Breast epithelium (tissue), 4 donors: ENCODE data around the gene HAUS2. TPM values are rescaled to one million over a fixed set of nuclear protein-coding genes. Genes with fewer than 3 reads are reported as not detected.

Source experiments
- DNase-seq, 2 donors: peaks; one replicate each; pipeline ENCODE4 v3.0.0-alpha.2; 2019; ENCODE audit warnings: low spot score in 2 of 2
- H3K27ac ChIP-seq, 2 donors: fragments of 200-600 bp; sonication (generic) in 1 of 2; one replicate each; pipeline ENCODE4 v1.5.1; 2016 to 2019; ENCODE audit warnings: mild to moderate bottlenecking in 1 of 2
- H3K27me3 ChIP-seq, 2 donors: fragments of 200-600 bp; sonication (generic) in 1 of 2; one replicate each; pipeline versions ENCODE4 v1.5.1 to v1.6.0; 2017 to 2019; ENCODE audit warnings: control low read depth in 1 of 2, mild to moderate bottlenecking in 1 of 2
- H3K36me3 ChIP-seq: fragments of 200-600 bp; one replicate; pipeline ENCODE4 v1.5.1; 2019
- H3K4me1 ChIP-seq, 2 donors: fragments of 200-600 bp; sonication (generic); one replicate each; pipeline ENCODE4 v1.5.1; 2016 to 2019; ENCODE audit warnings: control low read depth in 1 of 2
- H3K4me3 ChIP-seq, 3 donors: fragments of 200-600 bp; sonication (generic); 1 replicate in 2 of 3; 2 replicates in 1 of 3; pipeline ENCODE4 v1.5.1; 2016 to 2019; ENCODE audit warnings: mild to moderate bottlenecking in 3 of 3, moderate library complexity in 2 of 3
- H3K9me3 ChIP-seq, 2 donors: fragments of 200-600 bp; sonication (generic) in 1 of 2; one replicate each; pipeline ENCODE4 v1.5.1; 2016 to 2019; ENCODE audit warnings: control low read depth in 1 of 2
- POLR2A ChIP-seq: fragments of 450-650 bp; IDR thresholded peaks from one replicate; pipeline ENCODE4 v1.6.1; 2016; ENCODE audit warnings: antibody characterized with exemption, mild to moderate bottlenecking, moderate library complexity
- POLR2AphosphoS5 ChIP-seq, 3 donors: sonication (generic); formaldehyde crosslinking; IDR thresholded peaks; one replicate each; pipeline ENCODE4 v1.6.1; 2017; ENCODE audit warnings: antibody characterized with exemption in 3 of 3
- intact Hi-C: fragments of 100-400 bp; cut with DNase I; formaldehyde crosslinking; loops from one replicate; pipeline ENCODE4 v1.15.1; 2023; ENCODE audit warnings: low total_unique reads
- total RNA-seq, 3 donors: library from RNA; depleted of rRNA; stranded (reverse); fragments of >200 nt; gene quantifications; one replicate each; pipeline ENCODE4 v1.1.0, GENCODE V29; 2016
- TF ChIP-seq, protein P1 (sequence below), 3 donors: fragments of 450-650 bp; IDR thresholded peaks; one replicate each; pipeline ENCODE4 v1.5.1; 2016 to 2017; ENCODE audit warnings: antibody characterized with exemption in 3 of 3, mild to moderate bottlenecking in 3 of 3, moderate library complexity in 3 of 3

The HAUS2 gene
- total RNA-seq, 3 donors from 2014 or later, result 29.3 to 42.1 (median 30.2) TPM

- Histone ChIP-seq H3K9me3 (no peaks in the 10 kb centered on the region), H3K27ac (no peak overlapping the region), H3K4me1 (no peaks in the 10 kb centered on the region), H3K36me3 (no peaks in the 10 kb centered on the region), H3K27me3 (no peaks in the 10 kb centered on the region), H3K4me3 (no peak overlapping the region)
- DNase-seq, result no peak
- intact Hi-C loops, result loop anchor here (2.0 kb wide), 1 partner anchor 77 kb away; no protein-coding TSS in a partner anchor
- TF ChIP-seq POLR2A (no peak), POLR2AphosphoS5 (IDR thresholded peaks at IDR 0.05) (no peak)
- TF ChIP-seq, protein P1, sequence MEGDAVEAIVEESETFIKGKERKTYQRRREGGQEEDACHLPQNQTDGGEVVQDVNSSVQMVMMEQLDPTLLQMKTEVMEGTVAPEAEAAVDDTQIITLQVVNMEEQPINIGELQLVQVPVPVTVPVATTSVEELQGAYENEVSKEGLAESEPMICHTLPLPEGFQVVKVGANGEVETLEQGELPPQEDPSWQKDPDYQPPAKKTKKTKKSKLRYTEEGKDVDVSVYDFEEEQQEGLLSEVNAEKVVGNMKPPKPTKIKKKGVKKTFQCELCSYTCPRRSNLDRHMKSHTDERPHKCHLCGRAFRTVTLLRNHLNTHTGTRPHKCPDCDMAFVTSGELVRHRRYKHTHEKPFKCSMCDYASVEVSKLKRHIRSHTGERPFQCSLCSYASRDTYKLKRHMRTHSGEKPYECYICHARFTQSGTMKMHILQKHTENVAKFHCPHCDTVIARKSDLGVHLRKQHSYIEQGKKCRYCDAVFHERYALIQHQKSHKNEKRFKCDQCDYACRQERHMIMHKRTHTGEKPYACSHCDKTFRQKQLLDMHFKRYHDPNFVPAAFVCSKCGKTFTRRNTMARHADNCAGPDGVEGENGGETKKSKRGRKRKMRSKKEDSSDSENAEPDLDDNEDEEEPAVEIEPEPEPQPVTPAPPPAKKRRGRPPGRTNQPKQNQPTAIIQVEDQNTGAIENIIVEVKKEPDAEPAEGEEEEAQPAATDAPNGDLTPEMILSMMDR (IDR thresholded peaks at IDR 0.05), result no peak
Measured at GRCh38 chr15:42603978-42604377, 55.3 kb downstream of the HAUS2 start.

DNA sequence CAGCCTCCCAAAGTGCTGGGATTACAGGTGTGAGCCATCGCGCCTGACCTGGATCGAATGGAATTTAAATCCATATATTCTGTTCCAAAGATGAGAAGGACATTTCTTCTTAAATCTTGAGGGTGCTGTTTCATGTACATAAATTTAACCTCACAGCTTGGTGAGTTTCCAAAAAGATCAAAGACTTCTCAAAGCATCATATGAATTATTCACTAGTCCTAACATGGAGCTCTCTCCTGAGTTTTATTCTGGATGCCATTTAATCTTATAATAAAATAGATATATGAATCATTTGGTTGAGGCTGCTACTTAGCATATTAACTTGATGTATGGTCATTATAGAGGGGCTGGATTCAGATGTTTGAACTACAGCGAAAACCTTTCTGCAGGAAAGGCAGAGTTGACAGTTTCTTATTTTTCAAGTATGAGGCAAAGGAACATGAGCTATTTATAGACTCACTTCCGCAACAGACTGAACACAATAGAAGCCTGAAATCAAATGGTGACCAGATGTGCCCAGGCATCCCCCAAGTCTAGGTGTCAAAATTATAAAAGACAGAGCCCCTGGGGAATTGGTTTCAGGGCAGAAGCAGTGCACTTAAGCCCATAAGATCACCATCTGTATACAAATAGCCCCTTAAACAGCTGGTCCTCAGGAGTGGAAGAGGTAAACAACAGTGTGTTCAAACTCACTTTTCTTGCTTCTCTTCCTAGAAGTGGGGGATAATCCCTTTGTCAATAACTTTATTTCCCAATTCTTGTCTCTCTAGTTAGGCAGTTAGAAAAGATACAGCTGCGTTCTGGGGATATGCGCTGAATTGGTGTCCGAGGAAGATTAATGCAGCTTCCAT is 56.5 kb downstream of the HAUS2 start:
- Histone ChIP-seq H3K36me3 (no peaks in the 10 kb centered on the region), H3K4me3 (no peak overlapping the region), H3K27me3 (no peaks in the 10 kb centered on the region), H3K27ac (peak overlapping the region; percentile 56 to 58), H3K4me1 (no peaks in the 10 kb centered on the region), H3K9me3 (no peaks in the 10 kb centered on the region)
- intact Hi-C loops, result loop anchor here (2.0 kb wide), 1 partner anchor 78 kb away; no protein-coding TSS in a partner anchor
- no peak for DNase-seq
- TF ChIP-seq POLR2AphosphoS5 (IDR thresholded peaks at IDR 0.05) (no peak), POLR2A (no peak)
- TF ChIP-seq, protein P1 (IDR thresholded peaks at IDR 0.05), result no peak

DNA sequence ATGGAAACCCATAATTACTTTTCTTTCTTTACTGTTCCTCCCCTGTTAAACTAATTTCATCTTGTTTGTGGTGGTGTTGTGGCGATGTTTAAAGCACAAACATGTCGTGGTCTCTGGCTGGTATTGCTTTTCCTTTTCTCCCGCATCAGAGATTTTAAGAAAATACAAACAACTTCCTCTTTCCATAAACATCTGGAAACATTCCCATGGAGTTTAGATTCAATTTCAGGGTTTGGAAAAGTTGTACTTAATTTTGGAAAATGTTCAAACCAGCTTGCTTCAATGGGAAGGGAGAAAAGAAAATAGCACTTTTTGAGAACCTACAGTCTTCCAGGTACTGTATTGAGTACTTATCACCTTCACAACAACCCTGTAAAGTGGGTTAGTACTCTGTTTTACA is 57.2 kb downstream of the HAUS2 start:
- no peak for DNase-seq
- H3K4me1 ChIP-seq, result no peaks in the 10 kb centered on the region
- no peaks in the 10 kb centered on the region for H3K36me3 ChIP-seq
- H3K9me3 ChIP-seq, result no peaks in the 10 kb centered on the region
- no peak overlapping the region for H3K4me3 ChIP-seq
- H3K27me3 ChIP-seq, result no peaks in the 10 kb centered on the region
- intact Hi-C loops, result loop anchor here (2.0 kb wide), 1 partner anchor 79 kb away; no protein-coding TSS in a partner anchor
- peak overlapping the region; percentile 56 to 58 for H3K27ac ChIP-seq
- TF ChIP-seq, protein P1 (IDR thresholded peaks at IDR 0.05), result no peak
- TF ChIP-seq POLR2AphosphoS5 (IDR thresholded peaks at IDR 0.05) (no peak), POLR2A (no peak)

- H3K27ac ChIP-seq, result peak overlapping the region in 1 of 2 donors; percentile 43
Measured at GRCh38 chr15:42608110-42608531, 59.5 kb downstream of the HAUS2 start.

More at GRCh38 chr15:42608110-42608531, 59.5 kb downstream of the HAUS2 start:
- Histone ChIP-seq H3K27me3 (no peaks in the 10 kb centered on the region), H3K4me3 (no peak overlapping the region), H3K9me3 (no peaks in the 10 kb centered on the region), H3K36me3 (no peaks in the 10 kb centered on the region), H3K4me1 (no peaks in the 10 kb centered on the region)
- TF ChIP-seq POLR2AphosphoS5 (IDR thresholded peaks at IDR 0.05) (no peak), POLR2A (no peak)
- TF ChIP-seq, protein P1 (IDR thresholded peaks at IDR 0.05), result no peak
- DNase-seq, result no peak
- intact Hi-C loops, result no loop called here
